ENCODE measurements around the gene PADI4. TPM values are rescaled to one million over a fixed set of nuclear protein-coding genes. Genes with fewer than 3 reads are reported as not detected.

The PADI4 gene
- total RNA-seq, 2 donors from 2014 or later = not detected

GRCh38 chr1:17280436-17280835, 27.6 kb upstream of the PADI4 start:
- no peaks in the 10 kb centered on the region for H3K36me3 ChIP-seq (replicated peaks in 1 of 2; ENCODE audit: insufficient read depth in 1 of 2, low read depth in 2 of 2)
- TF ChIP-seq CTCF (IDR thresholded peaks at IDR 0.05) (no peak), POLR2A (IDR thresholded peaks at IDR 0.05) (no peak)
- no peak overlapping the region for H3K4me3 ChIP-seq
- intact Hi-C loops (cut with DNase I) = no loop called here
- no peak overlapping the region for H3K27ac ChIP-seq
- no peaks in the 10 kb centered on the region for H3K9me3 ChIP-seq
- DNase-seq (peak in 1 of 4 donors; percentile 9), ATAC-seq (no peak)
- H3K27me3 ChIP-seq = no peaks in the 10 kb centered on the region
- WGBS, 2 donors = 87% methylated on average over 7 of the region's 7 CpGs
- H3K4me1 ChIP-seq = peaks cover 22% of the 10 kb centered on the region

- ATAC-seq (no peak), DNase-seq (no peak)
- Histone ChIP-seq H3K27ac (no peak overlapping the region), H3K4me3 (no peak overlapping the region), H3K4me1 (peaks cover 22% of the 10 kb centered on the region), H3K27me3 (no peaks in the 10 kb centered on the region), H3K9me3 (no peaks in the 10 kb centered on the region), H3K36me3 (replicated peaks in 1 of 2; ENCODE audit: insufficient read depth in 1 of 2, low read depth in 2 of 2) (no peaks in the 10 kb centered on the region)
- no peak for TF ChIP-seq POLR2A (IDR thresholded peaks at IDR 0.05)
- no peak for TF ChIP-seq CTCF (IDR thresholded peaks at IDR 0.05)
- WGBS, 2 donors = 86 to 90% methylated on average over 2 of the region's 2 CpGs
- intact Hi-C loops (cut with DNase I) = no loop called here
Observed at GRCh38 chr1:17280894-17281293, 27.1 kb upstream of the PADI4 start.

- no peak for ATAC-seq
Observed at GRCh38 chr1:17281775-17282181, 26.2 kb upstream of the PADI4 start.

GRCh38 chr1:17282836-17283235, 25.2 kb upstream of the PADI4 start:
- DNase-seq (no peak), ATAC-seq (no peak)
- WGBS, 2 donors = 78 to 79% methylated on average over 4 to 5 of the region's 5 CpGs
- H3K9me3 ChIP-seq = no peaks in the 10 kb centered on the region
- TF ChIP-seq CTCF (IDR thresholded peaks at IDR 0.05) (no peak), POLR2A (IDR thresholded peaks at IDR 0.05) (no peak)
- intact Hi-C loops (cut with DNase I) = no loop called here
- no peak overlapping the region for H3K27ac ChIP-seq
- H3K36me3 ChIP-seq (replicated peaks in 1 of 2; ENCODE audit: insufficient read depth in 1 of 2, low read depth in 2 of 2) = no peaks in the 10 kb centered on the region
- H3K27me3 ChIP-seq = no peaks in the 10 kb centered on the region
- H3K4me3 ChIP-seq = no peak overlapping the region
- H3K4me1 ChIP-seq = peaks cover 22% of the 10 kb centered on the region

More at GRCh38 chr1:17281775-17282181, 26.2 kb upstream of the PADI4 start:
- Histone ChIP-seq H3K36me3 (replicated peaks in 1 of 2; ENCODE audit: insufficient read depth in 1 of 2, low read depth in 2 of 2) (no peaks in the 10 kb centered on the region), H3K27ac (no peak overlapping the region), H3K9me3 (no peaks in the 10 kb centered on the region), H3K4me1 (peaks cover 22% of the 10 kb centered on the region), H3K4me3 (no peak overlapping the region), H3K27me3 (no peaks in the 10 kb centered on the region)
- WGBS, 2 donors = 54 to 77% methylated on average over 3 to 8 of the region's 8 CpGs
- intact Hi-C loops (cut with DNase I) = no loop called here
- peak in 1 of 4 donors; percentile 30 for DNase-seq
- no peak for TF ChIP-seq CTCF (IDR thresholded peaks at IDR 0.05)
- no peak for TF ChIP-seq POLR2A (IDR thresholded peaks at IDR 0.05)

- no peak overlapping the region for H3K27ac ChIP-seq
Observed at GRCh38 chr1:17286646-17287045, 21.4 kb upstream of the PADI4 start.

More at GRCh38 chr1:17286646-17287045, 21.4 kb upstream of the PADI4 start:
- TF ChIP-seq CTCF (IDR thresholded peaks at IDR 0.05) (no peak), POLR2A (IDR thresholded peaks at IDR 0.05) (no peak)
- Histone ChIP-seq H3K36me3 (replicated peaks in 1 of 2; ENCODE audit: insufficient read depth in 1 of 2, low read depth in 2 of 2) (no peaks in the 10 kb centered on the region), H3K4me3 (no peak overlapping the region), H3K4me1 (no peaks in the 10 kb centered on the region), H3K9me3 (no peaks in the 10 kb centered on the region), H3K27me3 (no peaks in the 10 kb centered on the region)
- DNase-seq = no peak
- intact Hi-C loops (cut with DNase I) = no loop called here
- no peak for ATAC-seq
- 76 to 88% methylated on average over 3 to 5 of the region's 5 CpGs for WGBS, 2 donors
